Omental fat pad (tissue), 4 donors: ENCODE data around the gene IMP4. TPM values are rescaled to one million over a fixed set of nuclear protein-coding genes. Genes with fewer than 3 reads are reported as not detected.

ENCODE experiments used
- ATAC-seq: fragments of 150-250 bp; one replicate; pipeline ENCODE4 v1.9.1; 2016; ENCODE audit warnings: mild to moderate bottlenecking, moderate library complexity; ENCODE audit not compliant: low FRiP score
- DNase-seq: peaks from one replicate; pipeline ENCODE4 v3.0.0-alpha.2; 2019; ENCODE audit warnings: low spot score
- total RNA-seq, 4 donors: library from RNA; depleted of rRNA; stranded (reverse); fragments of >200 nt; gene quantifications; one replicate each; pipeline ENCODE4 v1.1.0, GENCODE V29; 2016
- TF ChIP-seq, protein P1 (sequence below), 3 donors: fragments of 450-650 bp; IDR thresholded peaks; one replicate each; pipeline ENCODE4 v1.5.1; 2016 to 2017; ENCODE audit warnings: antibody characterized with exemption in 3 of 3, mild to moderate bottlenecking in 3 of 3, moderate library complexity in 2 of 3

The IMP4 gene
- total RNA-seq, 4 donors from 2014 or later: 102 to 221 (median 130) TPM

DNA sequence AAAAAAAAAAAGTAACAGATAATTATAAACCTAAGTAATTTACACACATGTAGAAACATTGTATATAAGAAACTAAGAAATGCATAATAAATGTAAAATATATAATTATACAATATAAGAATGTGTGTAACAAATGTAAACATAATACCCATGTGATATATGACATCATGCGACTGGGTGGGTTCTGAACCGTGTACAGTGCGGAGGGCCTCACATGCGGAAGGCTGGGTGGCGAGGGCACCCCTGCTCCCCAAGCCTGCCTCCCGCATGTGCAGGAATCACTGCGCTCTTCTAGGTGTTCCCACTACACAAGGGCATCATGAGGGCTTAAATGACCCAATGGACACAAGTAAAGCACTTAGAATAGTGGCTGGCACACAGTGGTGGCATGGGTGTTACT lies 15.2 kb downstream of the IMP4 start:
- DNase-seq (no peak), ATAC-seq (no peak)

DNA sequence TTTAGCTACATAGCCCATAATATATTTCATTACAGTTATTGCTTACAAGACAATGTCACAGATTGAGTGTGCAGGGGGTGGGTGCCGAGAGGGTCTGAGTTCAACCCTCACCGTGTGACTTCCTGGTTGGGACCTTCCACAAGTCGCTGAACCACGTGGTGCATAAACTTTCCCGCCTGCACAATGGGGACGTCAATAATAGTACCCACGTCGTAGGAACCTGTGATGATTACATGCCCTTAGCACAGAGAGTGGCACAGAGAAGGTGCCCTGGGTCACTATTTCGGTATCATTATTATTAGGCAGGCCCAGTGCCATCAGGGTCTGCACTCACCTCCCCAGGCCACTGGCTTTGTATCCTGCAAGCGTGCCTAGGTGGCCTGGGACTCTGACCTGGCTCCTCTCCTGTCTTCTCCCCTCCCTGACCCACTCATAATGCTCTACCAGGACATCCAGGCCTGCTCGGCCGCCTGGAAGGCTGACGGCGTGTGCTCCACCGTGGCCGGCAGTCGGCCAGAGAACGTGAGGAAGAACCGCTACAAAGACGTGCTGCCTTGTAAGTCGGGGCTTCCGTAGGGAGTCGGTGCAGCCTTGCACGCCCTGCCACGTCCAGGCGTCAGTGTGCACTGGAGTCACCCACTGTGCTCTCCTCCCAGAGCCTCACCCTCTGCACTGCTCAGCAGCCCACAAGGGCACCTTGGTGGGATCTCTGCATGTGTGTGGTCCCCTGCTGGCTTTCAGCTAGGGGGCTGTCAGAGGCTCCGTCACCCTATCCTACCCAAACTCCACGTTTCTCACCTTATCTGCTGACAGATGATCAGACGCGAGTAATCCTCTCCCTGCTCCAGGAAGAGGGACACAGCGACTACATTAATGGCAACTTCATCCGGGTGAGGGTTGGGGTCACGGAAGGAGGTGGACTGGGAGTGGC lies 16.0 kb downstream of the IMP4 start:
- no peak for DNase-seq
- ATAC-seq: no peak
- TF ChIP-seq, protein P1, sequence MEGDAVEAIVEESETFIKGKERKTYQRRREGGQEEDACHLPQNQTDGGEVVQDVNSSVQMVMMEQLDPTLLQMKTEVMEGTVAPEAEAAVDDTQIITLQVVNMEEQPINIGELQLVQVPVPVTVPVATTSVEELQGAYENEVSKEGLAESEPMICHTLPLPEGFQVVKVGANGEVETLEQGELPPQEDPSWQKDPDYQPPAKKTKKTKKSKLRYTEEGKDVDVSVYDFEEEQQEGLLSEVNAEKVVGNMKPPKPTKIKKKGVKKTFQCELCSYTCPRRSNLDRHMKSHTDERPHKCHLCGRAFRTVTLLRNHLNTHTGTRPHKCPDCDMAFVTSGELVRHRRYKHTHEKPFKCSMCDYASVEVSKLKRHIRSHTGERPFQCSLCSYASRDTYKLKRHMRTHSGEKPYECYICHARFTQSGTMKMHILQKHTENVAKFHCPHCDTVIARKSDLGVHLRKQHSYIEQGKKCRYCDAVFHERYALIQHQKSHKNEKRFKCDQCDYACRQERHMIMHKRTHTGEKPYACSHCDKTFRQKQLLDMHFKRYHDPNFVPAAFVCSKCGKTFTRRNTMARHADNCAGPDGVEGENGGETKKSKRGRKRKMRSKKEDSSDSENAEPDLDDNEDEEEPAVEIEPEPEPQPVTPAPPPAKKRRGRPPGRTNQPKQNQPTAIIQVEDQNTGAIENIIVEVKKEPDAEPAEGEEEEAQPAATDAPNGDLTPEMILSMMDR (IDR thresholded peaks at IDR 0.05): no peak

More for the DNA sequence above, 15.2 kb downstream of the IMP4 start:
- TF ChIP-seq, protein P1 (IDR thresholded peaks at IDR 0.05): no peak

DNA sequence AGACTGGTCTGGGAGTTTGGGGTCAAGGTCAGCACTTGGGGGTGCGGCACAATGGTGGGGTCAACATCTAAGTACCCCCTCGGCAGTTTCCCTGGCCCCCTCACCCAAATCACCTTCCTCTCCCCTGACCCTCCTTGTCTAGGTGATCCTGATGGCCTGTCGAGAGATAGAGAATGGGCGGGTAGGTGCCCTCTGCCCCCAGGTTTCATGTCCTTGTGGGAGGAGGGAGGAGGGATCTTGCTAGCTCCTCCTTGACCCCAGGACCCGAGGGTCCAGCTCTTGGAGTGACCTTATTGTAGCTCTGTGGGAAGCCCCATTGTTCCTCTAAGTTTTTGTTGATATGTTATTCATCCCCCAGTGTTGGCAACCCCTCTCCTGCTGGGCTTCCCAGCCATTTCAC lies 16.8 kb downstream of the IMP4 start:
- ATAC-seq: no peak
- no peak for DNase-seq
- TF ChIP-seq, protein P1 (IDR thresholded peaks at IDR 0.05): no peak

DNA sequence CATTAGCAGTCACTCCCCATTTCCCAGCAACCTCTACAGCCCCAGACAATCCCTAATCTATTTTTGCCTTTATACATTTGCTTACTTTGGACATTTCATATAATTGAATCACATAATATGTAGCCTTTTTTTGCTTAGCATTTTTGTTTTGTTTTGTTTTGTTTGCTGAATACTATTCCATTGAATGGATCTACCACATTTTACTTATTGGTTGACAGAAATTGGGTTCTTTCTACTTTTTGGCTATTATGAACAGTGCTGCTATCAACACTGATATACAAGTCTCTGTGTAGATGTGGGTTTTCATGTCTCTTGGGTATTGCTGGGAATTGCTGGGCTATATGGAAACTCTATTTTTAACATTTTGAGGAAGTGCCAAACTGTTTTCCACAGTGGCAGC lies 20.8 kb downstream of the IMP4 start:
- no peak for DNase-seq
- ATAC-seq: no peak
- TF ChIP-seq, protein P1 (IDR thresholded peaks at IDR 0.05): no peak

DNA sequence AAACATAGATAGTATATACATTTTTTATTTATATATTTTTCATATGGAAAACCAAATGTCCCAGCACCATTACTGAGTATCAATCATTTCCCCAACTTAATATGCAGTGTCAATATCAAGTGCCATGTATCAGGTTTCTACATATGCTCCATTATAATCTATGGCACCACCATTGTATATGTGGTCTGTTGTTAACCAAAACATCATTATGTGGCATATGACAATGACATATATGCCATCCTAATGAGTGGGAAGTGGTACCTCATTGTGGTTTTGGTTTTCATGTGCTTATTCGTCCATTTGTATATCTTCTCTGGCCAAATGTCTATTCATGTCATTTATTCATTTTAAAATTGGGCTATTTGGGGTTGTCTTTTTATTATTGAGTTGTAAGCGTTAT lies 22.4 kb downstream of the IMP4 start:
- DNase-seq (no peak), ATAC-seq (no peak)
- TF ChIP-seq, protein P1 (IDR thresholded peaks at IDR 0.05): no peak

DNA sequence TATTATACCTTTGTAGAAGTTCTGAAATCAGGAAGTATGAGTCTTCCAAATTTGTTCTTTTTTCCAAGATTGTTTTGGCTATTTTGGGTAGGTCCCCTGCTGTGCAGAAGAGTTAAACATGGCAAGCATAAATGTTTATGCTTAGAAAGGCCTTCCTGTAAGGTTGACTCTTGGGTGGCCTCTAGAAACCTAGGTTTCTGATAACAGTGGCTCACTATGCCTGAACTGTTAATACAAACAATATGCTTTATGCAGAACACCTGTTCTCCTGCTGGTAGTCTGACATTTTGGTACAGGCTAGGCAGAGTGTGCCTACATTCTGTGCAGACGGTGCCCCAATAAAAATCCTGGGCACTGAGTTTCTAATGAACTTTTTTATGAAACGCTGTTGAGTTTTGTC lies 23.3 kb downstream of the IMP4 start:
- ATAC-seq: no peak
- DNase-seq: no peak
- TF ChIP-seq, protein P1 (IDR thresholded peaks at IDR 0.05): no peak

DNA sequence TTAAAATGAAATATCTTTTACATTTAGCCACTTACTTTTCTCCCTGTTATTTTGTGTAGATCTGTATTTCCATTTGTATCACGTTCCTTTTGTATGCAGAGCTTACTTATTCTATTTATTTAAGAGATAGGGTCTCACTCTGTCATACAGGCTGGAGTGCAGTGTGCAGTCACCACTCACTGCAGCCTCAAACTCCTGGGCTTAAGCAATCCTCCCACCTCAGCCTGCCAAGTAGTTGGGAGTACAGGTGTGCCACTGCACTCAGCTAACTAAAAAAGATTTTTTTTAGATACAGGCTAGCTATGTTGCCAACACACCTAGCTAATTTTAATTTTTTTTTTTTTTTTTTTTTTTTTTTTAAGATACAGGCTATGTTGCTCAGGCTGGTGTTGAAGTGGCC lies 24.0 kb downstream of the IMP4 start:
- DNase-seq (no peak), ATAC-seq (no peak)
- TF ChIP-seq, protein P1 (IDR thresholded peaks at IDR 0.05): no peak
